HepG2 (cell line): Measurements from ENCODE around the gene DHH. TPM values are rescaled to one million over a fixed set of nuclear protein-coding genes. Genes with fewer than 3 reads are reported as not detected.

Source experiments
- GPN1 ChIP-seq: sonication (generic); formaldehyde crosslinking; IDR thresholded peaks from 2 replicates; pipeline ENCODE4 v1.5.1; 2020; ENCODE audit warnings: missing genetic modification reagents, borderline replicate concordance
- LRRFIP1 ChIP-seq: sonication (generic); formaldehyde crosslinking; conservative IDR thresholded peaks from 2 replicates; pipeline ENCODE4 v1.4.0; 2020; ENCODE audit warnings: missing genetic modification reagents
- NBN ChIP-seq: fragments of 450-650 bp; conservative IDR thresholded peaks from 2 replicates; pipeline ENCODE4 v1.6.1; 2017
- NCOA2 ChIP-seq: sonication (generic); formaldehyde crosslinking; IDR thresholded peaks from 2 replicates; pipeline ENCODE4 v1.8.0; 2022; ENCODE audit warnings: inconsistent platforms
- NFKB2 ChIP-seq: sonication (generic); formaldehyde crosslinking; IDR thresholded peaks from 2 replicates; pipeline ENCODE4 v1.4.0; 2020; ENCODE audit warnings: missing genetic modification reagents, borderline replicate concordance
- NR3C1 ChIP-seq: sonication (generic); formaldehyde crosslinking; IDR thresholded peaks from 2 replicates; pipeline ENCODE4 v1.4.0; 2020; ENCODE audit warnings: missing genetic modification reagents
- RAD21 ChIP-seq: fragments of 450-650 bp; formaldehyde crosslinking; IDR thresholded peaks from 2 replicates; pipeline ENCODE4 v1.5.0; 2020; ENCODE audit warnings: mild to moderate bottlenecking
- RFX1 ChIP-seq: fragments of 450-650 bp; IDR thresholded peaks from 2 replicates; pipeline ENCODE4 v1.6.1; 2017
- RFXANK ChIP-seq: IDR thresholded peaks from 2 replicates; pipeline ENCODE4 v1.6.1; 2016
- TBL1XR1 ChIP-seq: fragments of 150-350 bp; IDR thresholded peaks from 2 replicates; pipeline ENCODE4 v1.6.1; 2014; ENCODE audit warnings: borderline replicate concordance, low read length; ENCODE audit not compliant: partially characterized antibody
- TBP ChIP-seq: sonication (generic); formaldehyde crosslinking; IDR thresholded peaks from 2 replicates; pipeline ENCODE4 v1.5.0; 2020; ENCODE audit warnings: missing genetic modification reagents
- ZBTB37 ChIP-seq: sonication (generic); formaldehyde crosslinking; IDR thresholded peaks from 2 replicates; pipeline ENCODE4 v1.4.0; 2020; ENCODE audit warnings: mild to moderate bottlenecking, missing genetic modification reagents
- ZBTB49 ChIP-seq: sonication (generic); formaldehyde crosslinking; IDR thresholded peaks from 2 replicates; pipeline ENCODE4 v1.4.0; 2020; ENCODE audit warnings: missing genetic modification reagents, borderline replicate concordance
- ZEB1 ChIP-seq: IDR thresholded peaks from 2 replicates; pipeline ENCODE4 v1.6.1; 2012; ENCODE audit warnings: mild to moderate bottlenecking, low read depth, inconsistent platforms; ENCODE audit not compliant: insufficient replicate concordance
- ZNF343 ChIP-seq: sonication (generic); formaldehyde crosslinking; IDR thresholded peaks from 2 replicates; pipeline ENCODE4 v1.4.0; 2020; ENCODE audit warnings: mild to moderate bottlenecking, missing genetic modification reagents
- ZNF367 ChIP-seq: sonication (generic); formaldehyde crosslinking; IDR thresholded peaks from 2 replicates; pipeline ENCODE4 v1.4.0; 2020; ENCODE audit warnings: missing genetic modification reagents, borderline replicate concordance
- ZNF503 ChIP-seq: sonication (generic); formaldehyde crosslinking; IDR thresholded peaks from 2 replicates; pipeline ENCODE4 v1.4.0; 2020; ENCODE audit warnings: missing genetic modification reagents
- ZNF567 ChIP-seq: sonication (generic); formaldehyde crosslinking; IDR thresholded peaks from 2 replicates; pipeline ENCODE4 v1.8.1; 2023; ENCODE audit warnings: mild to moderate bottlenecking, missing genetic modification reagents, borderline replicate concordance
- ZNF615 ChIP-seq: sonication (generic); formaldehyde crosslinking; IDR thresholded peaks from 2 replicates; pipeline ENCODE4 v1.5.0; 2020; ENCODE audit warnings: mild to moderate bottlenecking, missing genetic modification reagents, borderline replicate concordance
- ZNF724P ChIP-seq: sonication (generic); formaldehyde crosslinking; IDR thresholded peaks from 2 replicates; pipeline ENCODE4 v1.8.0; 2022; ENCODE audit warnings: missing genetic modification reagents, borderline replicate concordance
- polyA plus RNA-seq, 8 experiments: library from polyadenylated mRNA; depleted of rRNA in 3 of 8; stranded (reverse) in 7 of 8; unstranded in 1 of 8; fragments of >200 nt; fragmentation: Illumina TruSeq in 4 of 8; extraction: Trizol in 4 of 8; gene quantifications; 2 replicates each; pipeline versions ENCODE4 v1.2.1 to v1.2.3, GENCODE V29; 2011 to 2016; ENCODE audit warnings: low read depth in 4 of 8, missing spikeins in 1 of 8, mixed read lengths in 1 of 8; ENCODE audit not compliant: insufficient read depth in 1 of 8
- total RNA-seq, 5 experiments: library from RNA; depleted of rRNA; stranded (reverse); fragments of >200 nt; fragmentation: Illumina TruSeq; extraction: Trizol; gene quantifications; 2 replicates each; pipeline ENCODE4 v1.2.3, GENCODE V29; 2016; ENCODE audit warnings: low read depth in 1 of 5
- TF ChIP-seq, protein P1 (sequence below): sonication (generic); formaldehyde crosslinking; IDR thresholded peaks from 2 replicates; pipeline ENCODE4 v1.5.0; 2020; ENCODE audit warnings: missing genetic modification reagents

Gene DHH
- total and polyA plus RNA-seq, 2 of the 13 experiments (the other 11 are each of a cell fraction or from before 2014, with no cell fraction given), result not detected

DNA sequence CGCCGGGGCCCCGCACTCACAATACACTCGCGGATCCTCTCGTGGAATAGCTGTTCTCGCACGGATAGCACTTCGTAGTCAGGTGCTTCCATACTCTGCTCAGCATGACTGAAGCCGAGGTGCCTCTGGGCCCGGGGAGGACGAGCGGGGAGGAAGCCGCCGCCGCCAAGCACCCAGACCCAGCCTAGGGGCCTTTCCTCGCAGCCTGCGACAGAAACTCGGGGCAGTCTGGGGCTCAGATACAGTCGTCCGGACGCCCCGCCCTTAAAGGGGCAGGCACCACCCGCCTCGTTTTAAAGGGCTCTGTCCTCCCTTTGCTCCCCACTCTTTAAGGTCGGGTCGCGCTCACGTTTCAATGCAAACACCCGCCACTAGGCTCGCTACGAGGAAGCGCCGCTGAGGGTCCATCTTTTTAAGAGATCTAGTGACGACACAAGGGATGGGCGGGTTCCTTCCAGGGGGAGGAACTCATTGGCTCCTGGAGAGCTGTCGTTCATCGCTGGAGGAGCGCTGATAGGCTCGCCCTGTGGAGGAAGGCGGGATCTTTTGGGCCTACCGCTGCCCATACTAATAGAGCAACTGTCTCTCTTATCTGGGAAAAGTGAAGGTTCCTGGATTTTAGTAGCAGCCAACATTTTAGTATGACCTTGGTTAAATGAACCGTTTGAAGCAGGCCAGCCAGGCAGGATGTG, 16.0 kb upstream of the DHH start, which contains the start of gene LMBR1L (continued):
- TF ChIP-seq RFXANK (CRISPR knock-in tag) (no peak), TBL1XR1 (no peak), RAD21 (CRISPR knock-in tag) (no peak; the same call in 1 of the 2 replicates), ZEB1 (no peak), ZBTB49 (no peak), NR3C1 (CRISPR knock-in tag) (no peak), GPN1 (CRISPR knock-in tag) (no peak), TBP (CRISPR knock-in tag) (no peak), NCOA2 (no peak), NBN (no peak), ZNF343 (CRISPR knock-in tag) (no peak), NFKB2 (peak; percentile 63; the same call in 1 of the 2 replicates), LRRFIP1 (CRISPR knock-in tag) (no peak), ZNF567 (CRISPR knock-in tag) (peak; percentile 79; the same call in 1 of the 2 replicates), ZNF724P (CRISPR knock-in tag) (no peak), ZNF503 (no peak), ZNF367 (peak; percentile 79; the same call in 1 of the 2 replicates), ZNF615 (CRISPR knock-in tag) (no peak), ZBTB37 (CRISPR knock-in tag) (no peak), RFX1 (no peak)
- TF ChIP-seq, protein P1, sequence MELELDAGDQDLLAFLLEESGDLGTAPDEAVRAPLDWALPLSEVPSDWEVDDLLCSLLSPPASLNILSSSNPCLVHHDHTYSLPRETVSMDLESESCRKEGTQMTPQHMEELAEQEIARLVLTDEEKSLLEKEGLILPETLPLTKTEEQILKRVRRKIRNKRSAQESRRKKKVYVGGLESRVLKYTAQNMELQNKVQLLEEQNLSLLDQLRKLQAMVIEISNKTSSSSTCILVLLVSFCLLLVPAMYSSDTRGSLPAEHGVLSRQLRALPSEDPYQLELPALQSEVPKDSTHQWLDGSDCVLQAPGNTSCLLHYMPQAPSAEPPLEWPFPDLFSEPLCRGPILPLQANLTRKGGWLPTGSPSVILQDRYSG (CRISPR knock-in tag), result no peak
